ENCODE results near the gene IBTK. TPM values are rescaled to one million over a fixed set of nuclear protein-coding genes. Genes with fewer than 3 reads are reported as not detected.
"Not testable (repeated sequence)": the region's sequence is repeated elsewhere in the genome, so short reads cannot be mapped to it uniquely, and the experiment has no call there.

The IBTK gene
- total RNA-seq, 4 donors from 2014 or later: 26.2 to 38.6 (median 27.2) TPM

- Histone ChIP-seq H3K27ac (replicated peaks in 1 of 4) (no peak overlapping the region), H3K36me3 (no peaks in the 10 kb centered on the region), H3K9me3 (no peaks in the 10 kb centered on the region), H3K4me1 (peaks cover 6 to 24% (median 23%) of the 10 kb centered on the region in 4 donors), H3K4me3 (no peak overlapping the region), H3K27me3 (no peaks in the 10 kb centered on the region)
- intact Hi-C loops (cut with DNase I): no loop called here
- DNase-seq (ENCODE audit: extremely low spot score): no peak
- TF ChIP-seq CTCF (IDR thresholded peaks at IDR 0.05) (no peak), EP300 (IDR thresholded peaks at IDR 0.05) (no peak), POLR2A (IDR thresholded peaks at IDR 0.05; ENCODE audit: low read depth) (no peak), POLR2AphosphoS5 (IDR thresholded peaks at IDR 0.05) (no peak)
- WGBS: 76% methylated on average over 1 of the region's 1 CpG
Measured at GRCh38 chr6:82257088-82257774, 9.7 kb upstream of the IBTK start.

- DNase-seq (ENCODE audit: extremely low spot score); H3K4me3 ChIP-seq; H3K9me3 ChIP-seq; intact Hi-C loops (cut with DNase I); H3K27ac ChIP-seq (replicated peaks in 1 of 4); H3K36me3 ChIP-seq; H3K27me3 ChIP-seq: not testable (repeated sequence)
- peaks cover 0 to 14% (median 3%) of the 10 kb centered on the region in 4 donors for H3K4me1 ChIP-seq
- 89% methylated on average over 5 of the region's 5 CpGs for WGBS
Measured at GRCh38 chr6:82254722-82255121, 7.2 kb upstream of the IBTK start.

GRCh38 chr6:82251942-82252341 lies 4.4 kb upstream of the IBTK start:
- intact Hi-C loops (cut with DNase I): loop anchor here (2.0 kb wide), 1 partner anchor 805 kb away; no protein-coding TSS in a partner anchor
- TF ChIP-seq CTCF (IDR thresholded peaks at IDR 0.05): peak; percentile 64 to 66 (median 64)
- TF ChIP-seq EP300 (IDR thresholded peaks at IDR 0.05): no peak
- H3K36me3 ChIP-seq: no peaks in the 10 kb centered on the region
- no peak overlapping the region for H3K4me3 ChIP-seq
- no peak for DNase-seq (ENCODE audit: extremely low spot score)
- peak overlapping the region in 2 of 4 donors; percentile 30 to 42 for H3K27ac ChIP-seq (replicated peaks in 1 of 4)
- H3K27me3 ChIP-seq: no peaks in the 10 kb centered on the region
- H3K9me3 ChIP-seq: no peaks in the 10 kb centered on the region
- H3K4me1 ChIP-seq: peaks cover 9 to 26% (median 14%) of the 10 kb centered on the region in 4 donors

GRCh38 chr6:82249381-82250253 lies 2.1 kb upstream of the IBTK start:
- intact Hi-C loops (cut with DNase I): loop anchor here (10.0 kb wide), 1 partner anchor 1605 kb away; the partner anchor contains the start of genes CYB5R4 and RIPPLY2
- Histone ChIP-seq H3K36me3 (no peaks in the 10 kb centered on the region), H3K4me3 (no peak overlapping the region), H3K9me3 (no peaks in the 10 kb centered on the region), H3K4me1 (peaks cover 24 to 50% (median 37%) of the 10 kb centered on the region in 4 donors), H3K27ac (replicated peaks in 1 of 4) (no peak overlapping the region), H3K27me3 (no peaks in the 10 kb centered on the region)
- no peak for DNase-seq (ENCODE audit: extremely low spot score)
- TF ChIP-seq EP300 (IDR thresholded peaks at IDR 0.05): no peak
- TF ChIP-seq CTCF (IDR thresholded peaks at IDR 0.05): no peak
- TF ChIP-seq POLR2A (IDR thresholded peaks at IDR 0.05; ENCODE audit: low read depth): no peak
- TF ChIP-seq POLR2AphosphoS5 (IDR thresholded peaks at IDR 0.05): no peak
- 89% methylated on average over 12 of the region's 12 CpGs for WGBS

- Histone ChIP-seq H3K27ac (replicated peaks in 1 of 4) (peak overlapping the region; percentile 95 to 97 (median 96)), H3K27me3 (no peaks in the 10 kb centered on the region), H3K4me1 (peaks cover 29 to 61% (median 48%) of the 10 kb centered on the region in 4 donors), H3K9me3 (no peaks in the 10 kb centered on the region), H3K4me3 (peak overlapping the region; percentile 90 to 94 (median 92)), H3K36me3 (no peaks in the 10 kb centered on the region)
- intact Hi-C loops (cut with DNase I): loop anchor here (10.0 kb wide), 1 partner anchor 1606 kb away; the partner anchor contains the start of genes CYB5R4 and RIPPLY2
- DNase-seq (ENCODE audit: extremely low spot score): no peak
- WGBS: 39% methylated on average over 10 of the region's 10 CpGs
- TF ChIP-seq POLR2A (IDR thresholded peaks at IDR 0.05; ENCODE audit: low read depth): no peak
- TF ChIP-seq POLR2AphosphoS5 (IDR thresholded peaks at IDR 0.05): peak in 1 of 2 donors; percentile 3
- TF ChIP-seq CTCF (IDR thresholded peaks at IDR 0.05): no peak
Measured at GRCh38 chr6:82248273-82248735, 760 bp upstream of the IBTK start.

All from esophagus muscularis mucosa (tissue), 4 donors.